ENCODE data around the gene ARMH4.

The ARMH4 gene

GRCh38 chr14:58089612-58090011 is 62.4 kb downstream of the ARMH4 start:
- H3K27ac Mint-ChIP-seq = no peak overlapping the region
- H3K9me3 Mint-ChIP-seq = no peaks in the 10 kb centered on the region
- H3K36me3 Mint-ChIP-seq = no peaks in the 10 kb centered on the region
- H3K4me1 Mint-ChIP-seq = no peaks in the 10 kb centered on the region
- no peak for DNase-seq (ENCODE audit: low spot score in 2 of 2)
- no peak for ATAC-seq
- H3K4me3 Mint-ChIP-seq = no peak overlapping the region

- H3K27ac Mint-ChIP-seq = no peak overlapping the region
- no peak overlapping the region for H3K4me3 Mint-ChIP-seq
- H3K9me3 Mint-ChIP-seq = no peaks in the 10 kb centered on the region
- no peak for DNase-seq (ENCODE audit: low spot score in 2 of 2)
- H3K36me3 Mint-ChIP-seq = no peaks in the 10 kb centered on the region
- H3K4me1 Mint-ChIP-seq = no peaks in the 10 kb centered on the region
- no peak for ATAC-seq
Measured at GRCh38 chr14:58088961-58089360, 63.1 kb downstream of the ARMH4 start.

- no peak for DNase-seq (ENCODE audit: low spot score in 2 of 2)
- ATAC-seq = no peak
- H3K4me3 Mint-ChIP-seq = no peak overlapping the region
Measured at GRCh38 chr14:58085877-58086276, 66.1 kb downstream of the ARMH4 start.

GRCh38 chr14:58082491-58083098 is 69.4 kb downstream of the ARMH4 start:
- no peak overlapping the region for H3K4me3 Mint-ChIP-seq
- ATAC-seq (no peak), DNase-seq (ENCODE audit: low spot score in 2 of 2) (no peak)
- H3K27ac Mint-ChIP-seq = no peak overlapping the region
- H3K9me3 Mint-ChIP-seq = no peaks in the 10 kb centered on the region
- H3K36me3 Mint-ChIP-seq = no peaks in the 10 kb centered on the region
- H3K4me1 Mint-ChIP-seq = no peaks in the 10 kb centered on the region

More at GRCh38 chr14:58085877-58086276, 66.1 kb downstream of the ARMH4 start:
- no peak overlapping the region for H3K27ac Mint-ChIP-seq
- H3K9me3 Mint-ChIP-seq = no peaks in the 10 kb centered on the region
- no peaks in the 10 kb centered on the region for H3K4me1 Mint-ChIP-seq
- no peaks in the 10 kb centered on the region for H3K36me3 Mint-ChIP-seq

GRCh38 chr14:58082011-58082410 is 70.0 kb downstream of the ARMH4 start:
- DNase-seq (ENCODE audit: low spot score in 2 of 2) = no peak
- H3K4me1 Mint-ChIP-seq = no peaks in the 10 kb centered on the region
- no peak overlapping the region for H3K27ac Mint-ChIP-seq
- no peak for ATAC-seq
- H3K36me3 Mint-ChIP-seq = no peaks in the 10 kb centered on the region
- H3K9me3 Mint-ChIP-seq = no peaks in the 10 kb centered on the region
- H3K4me3 Mint-ChIP-seq = no peak overlapping the region

- H3K9me3 Mint-ChIP-seq = no peaks in the 10 kb centered on the region
- H3K4me1 Mint-ChIP-seq = no peaks in the 10 kb centered on the region
- DNase-seq (ENCODE audit: low spot score in 2 of 2) = no peak
- no peaks in the 10 kb centered on the region for H3K36me3 Mint-ChIP-seq
- no peak overlapping the region for H3K4me3 Mint-ChIP-seq
- ATAC-seq = no peak
- H3K27ac Mint-ChIP-seq = no peak overlapping the region
Measured at GRCh38 chr14:58078471-58078870, 73.5 kb downstream of the ARMH4 start.

GRCh38 chr14:58078068-58078467 is 73.9 kb downstream of the ARMH4 start:
- no peak overlapping the region for H3K4me3 Mint-ChIP-seq
- DNase-seq (ENCODE audit: low spot score in 2 of 2) = no peak
- no peak for ATAC-seq
- H3K36me3 Mint-ChIP-seq = no peaks in the 10 kb centered on the region
- H3K4me1 Mint-ChIP-seq = no peaks in the 10 kb centered on the region
- no peak overlapping the region for H3K27ac Mint-ChIP-seq
- no peaks in the 10 kb centered on the region for H3K9me3 Mint-ChIP-seq

GRCh38 chr14:58077621-58078020 is 74.4 kb downstream of the ARMH4 start:
- Mint-ChIP-seq H3K9me3 (no peaks in the 10 kb centered on the region), H3K36me3 (no peaks in the 10 kb centered on the region), H3K4me1 (no peaks in the 10 kb centered on the region), H3K4me3 (no peak overlapping the region), H3K27ac (no peak overlapping the region)
- ATAC-seq (no peak), DNase-seq (ENCODE audit: low spot score in 2 of 2) (no peak)

- H3K4me3 Mint-ChIP-seq = no peak overlapping the region
Measured at GRCh38 chr14:58073516-58073915, 78.5 kb downstream of the ARMH4 start.

GRCh38 chr14:58072288-58073071 is 79.5 kb downstream of the ARMH4 start:
- H3K36me3 Mint-ChIP-seq = no peaks in the 10 kb centered on the region
- no peak overlapping the region for H3K4me3 Mint-ChIP-seq
- H3K9me3 Mint-ChIP-seq = no peaks in the 10 kb centered on the region
- peak; percentile 58 for ATAC-seq
- DNase-seq (ENCODE audit: low spot score in 2 of 2) = peak; percentile 20 to 60
- no peak overlapping the region for H3K27ac Mint-ChIP-seq
- H3K4me1 Mint-ChIP-seq = no peaks in the 10 kb centered on the region

More at GRCh38 chr14:58073516-58073915, 78.5 kb downstream of the ARMH4 start:
- ATAC-seq = no peak
- Mint-ChIP-seq H3K36me3 (no peaks in the 10 kb centered on the region), H3K27ac (no peak overlapping the region), H3K9me3 (no peaks in the 10 kb centered on the region), H3K4me1 (no peaks in the 10 kb centered on the region)
- no peak for DNase-seq (ENCODE audit: low spot score in 2 of 2)

- no peak for ATAC-seq
- no peaks in the 10 kb centered on the region for H3K4me1 Mint-ChIP-seq
- no peaks in the 10 kb centered on the region for H3K9me3 Mint-ChIP-seq
- H3K27ac Mint-ChIP-seq = no peak overlapping the region
- no peak for DNase-seq (ENCODE audit: low spot score in 2 of 2)
- H3K36me3 Mint-ChIP-seq = no peaks in the 10 kb centered on the region
- H3K4me3 Mint-ChIP-seq = no peak overlapping the region
Measured at GRCh38 chr14:58071341-58071740, 80.7 kb downstream of the ARMH4 start.

GRCh38 chr14:58068306-58068705 is 83.7 kb downstream of the ARMH4 start:
- Mint-ChIP-seq H3K9me3 (no peaks in the 10 kb centered on the region), H3K27ac (no peak overlapping the region), H3K36me3 (no peaks in the 10 kb centered on the region), H3K4me3 (no peak overlapping the region), H3K4me1 (no peaks in the 10 kb centered on the region)
- no peak for ATAC-seq
- DNase-seq (ENCODE audit: low spot score in 2 of 2) = no peak

GRCh38 chr14:58066115-58066514 is 85.9 kb downstream of the ARMH4 start:
- ATAC-seq = no peak
- H3K36me3 Mint-ChIP-seq = no peaks in the 10 kb centered on the region
- no peak overlapping the region for H3K4me3 Mint-ChIP-seq

GRCh38 chr14:58061581-58061980 is 90.4 kb downstream of the ARMH4 start:
- Mint-ChIP-seq H3K9me3 (no peaks in the 10 kb centered on the region), H3K4me3 (no peak overlapping the region), H3K4me1 (no peaks in the 10 kb centered on the region), H3K27ac (no peak overlapping the region), H3K36me3 (no peaks in the 10 kb centered on the region)
- no peak for ATAC-seq
- DNase-seq (ENCODE audit: low spot score in 2 of 2) = no peak

More at GRCh38 chr14:58066115-58066514, 85.9 kb downstream of the ARMH4 start:
- no peak for DNase-seq (ENCODE audit: low spot score in 2 of 2)
- Mint-ChIP-seq H3K27ac (no peak overlapping the region), H3K4me1 (no peaks in the 10 kb centered on the region), H3K9me3 (no peaks in the 10 kb centered on the region)

- ATAC-seq = peak; percentile 22
- H3K36me3 Mint-ChIP-seq = no peaks in the 10 kb centered on the region
- DNase-seq (ENCODE audit: low spot score in 2 of 2) = no peak
- no peak overlapping the region for H3K27ac Mint-ChIP-seq
- no peaks in the 10 kb centered on the region for H3K4me1 Mint-ChIP-seq
- no peak overlapping the region for H3K4me3 Mint-ChIP-seq
- no peaks in the 10 kb centered on the region for H3K9me3 Mint-ChIP-seq
Measured at GRCh38 chr14:58060898-58061297, 91.1 kb downstream of the ARMH4 start.

- ATAC-seq = no peak
- Mint-ChIP-seq H3K27ac (no peak overlapping the region), H3K36me3 (no peaks in the 10 kb centered on the region), H3K4me3 (no peak overlapping the region), H3K9me3 (no peaks in the 10 kb centered on the region), H3K4me1 (no peaks in the 10 kb centered on the region)
- no peak for DNase-seq (ENCODE audit: low spot score in 2 of 2)
Measured at GRCh38 chr14:58060077-58060476, 91.9 kb downstream of the ARMH4 start.
